HEK293 (cell line): Measurements from ENCODE around the gene CTAGE8.
"Not testable (repeated sequence)": the region's sequence is repeated elsewhere in the genome, so short reads cannot be mapped to it uniquely, and the experiment has no call there.

Experiments used
- CTCF ChIA-PET: fragments of 350-600 bp; formaldehyde crosslinking; extraction: SDS; loops from one replicate; lab custom pipeline; 2021; ENCODE audit warnings: antibody characterized with exemption; lab: Yijun Ruan, JAX
- POLR2A ChIA-PET: fragments of 300-600 bp; formaldehyde crosslinking; extraction: SDS; loops from one replicate; lab custom pipeline; 2020; ENCODE audit warnings: antibody characterized with exemption, inconsistent platforms; lab: Yijun Ruan, JAX
- H3K27ac ChIP-seq: fragments of 200-500 bp; sonication (Bioruptor generic); 2 replicates; pipeline ENCODE4 v1.5.1; 2014; ENCODE audit warnings: low read depth, low read length, control low read depth, inconsistent platforms; ENCODE audit errors: extremely low read depth
- H3K36me3 ChIP-seq, 2 experiments: fragments of 200-500 bp in 1 of 2; sonication (Bioruptor generic) in 1 of 2; 1 replicate in 1 of 2; 2 replicates in 1 of 2; pipeline ENCODE4 v1.5.1; 2014 to 2017; ENCODE audit warnings: inconsistent platforms in 2 of 2, low read length in 2 of 2; ENCODE audit not compliant: control insufficient read depth in 2 of 2, insufficient read depth in 1 of 2
- H3K4me1 ChIP-seq: fragments of 200-500 bp; sonication (Bioruptor generic); 2 replicates; pipeline ENCODE4 v1.5.1; 2014; ENCODE audit warnings: mild to moderate bottlenecking, low read length, inconsistent platforms; ENCODE audit not compliant: control insufficient read depth, insufficient read depth
- H3K4me3 ChIP-seq: 2 replicates; pipeline ENCODE4 v1.5.1; 2011; ENCODE audit warnings: low read depth, mild to moderate bottlenecking, control low read depth, low read length, moderate library complexity
- H3K9me3 ChIP-seq: fragments of 200-500 bp; sonication (Bioruptor generic); 2 replicates; pipeline ENCODE4 v1.5.1; 2014; ENCODE audit warnings: low read depth, low read length, inconsistent platforms; ENCODE audit not compliant: control insufficient read depth, insufficient read depth

Gene CTAGE8

GRCh38 chr7:144291607-144292006 lies 22.5 kb upstream of the CTAGE8 start:
- H3K36me3 ChIP-seq, CTCF ChIA-PET, H3K27ac ChIP-seq, H3K9me3 ChIP-seq, H3K4me1 ChIP-seq, POLR2A ChIA-PET, H3K4me3 ChIP-seq: not testable (repeated sequence)

- CTCF ChIA-PET, H3K4me1 ChIP-seq, H3K9me3 ChIP-seq, H3K36me3 ChIP-seq, POLR2A ChIA-PET, H3K27ac ChIP-seq, H3K4me3 ChIP-seq: not testable (repeated sequence)
These were observed 18.2 kb upstream of the CTAGE8 start for GRCh38 chr7:144287171-144287784.

- H3K4me3 ChIP-seq, POLR2A ChIA-PET, H3K4me1 ChIP-seq, CTCF ChIA-PET, H3K36me3 ChIP-seq, H3K9me3 ChIP-seq, H3K27ac ChIP-seq: not testable (repeated sequence)
These were observed 14.6 kb upstream of the CTAGE8 start for GRCh38 chr7:144283716-144284115.

GRCh38 chr7:144282490-144282889 lies 13.4 kb upstream of the CTAGE8 start:
- H3K4me1 ChIP-seq, H3K36me3 ChIP-seq, CTCF ChIA-PET, H3K4me3 ChIP-seq, H3K9me3 ChIP-seq, H3K27ac ChIP-seq, POLR2A ChIA-PET: not testable (repeated sequence)

GRCh38 chr7:144281981-144282380 lies 12.9 kb upstream of the CTAGE8 start:
- H3K27ac ChIP-seq, CTCF ChIA-PET, POLR2A ChIA-PET, H3K4me1 ChIP-seq, H3K9me3 ChIP-seq, H3K4me3 ChIP-seq, H3K36me3 ChIP-seq: not testable (repeated sequence)

GRCh38 chr7:144280010-144280409 lies 10.9 kb upstream of the CTAGE8 start:
- CTCF ChIA-PET, H3K4me3 ChIP-seq, POLR2A ChIA-PET, H3K36me3 ChIP-seq, H3K27ac ChIP-seq, H3K4me1 ChIP-seq, H3K9me3 ChIP-seq: not testable (repeated sequence)

GRCh38 chr7:144275281-144275680 lies 6.2 kb upstream of the CTAGE8 start:
- POLR2A ChIA-PET, H3K9me3 ChIP-seq, H3K4me1 ChIP-seq, H3K4me3 ChIP-seq, H3K36me3 ChIP-seq, H3K27ac ChIP-seq, CTCF ChIA-PET: not testable (repeated sequence)

GRCh38 chr7:144264692-144265091 lies 4.4 kb downstream of the CTAGE8 start, which contains the start of gene OR2A7:
Gene OR2A7, minus strand, starts transcription at chr7:144264792. Its CDS starts 5,164 bp downstream, at chr7:144259628.
- H3K36me3 ChIP-seq, POLR2A ChIA-PET, H3K4me1 ChIP-seq, H3K27ac ChIP-seq, H3K9me3 ChIP-seq, H3K4me3 ChIP-seq, CTCF ChIA-PET: not testable (repeated sequence)

GRCh38 chr7:144262128-144262527 lies 7.0 kb downstream of the CTAGE8 start:
- H3K36me3 ChIP-seq, H3K4me1 ChIP-seq, CTCF ChIA-PET, H3K9me3 ChIP-seq, H3K27ac ChIP-seq, POLR2A ChIA-PET, H3K4me3 ChIP-seq: not testable (repeated sequence)

GRCh38 chr7:144259067-144259466 lies 10.0 kb downstream of the CTAGE8 start:
- H3K4me1 ChIP-seq, CTCF ChIA-PET, H3K4me3 ChIP-seq, POLR2A ChIA-PET, H3K9me3 ChIP-seq, H3K27ac ChIP-seq, H3K36me3 ChIP-seq: not testable (repeated sequence)
